Measurements from ENCODE around the gene TBCD.

The TBCD gene

DNA sequence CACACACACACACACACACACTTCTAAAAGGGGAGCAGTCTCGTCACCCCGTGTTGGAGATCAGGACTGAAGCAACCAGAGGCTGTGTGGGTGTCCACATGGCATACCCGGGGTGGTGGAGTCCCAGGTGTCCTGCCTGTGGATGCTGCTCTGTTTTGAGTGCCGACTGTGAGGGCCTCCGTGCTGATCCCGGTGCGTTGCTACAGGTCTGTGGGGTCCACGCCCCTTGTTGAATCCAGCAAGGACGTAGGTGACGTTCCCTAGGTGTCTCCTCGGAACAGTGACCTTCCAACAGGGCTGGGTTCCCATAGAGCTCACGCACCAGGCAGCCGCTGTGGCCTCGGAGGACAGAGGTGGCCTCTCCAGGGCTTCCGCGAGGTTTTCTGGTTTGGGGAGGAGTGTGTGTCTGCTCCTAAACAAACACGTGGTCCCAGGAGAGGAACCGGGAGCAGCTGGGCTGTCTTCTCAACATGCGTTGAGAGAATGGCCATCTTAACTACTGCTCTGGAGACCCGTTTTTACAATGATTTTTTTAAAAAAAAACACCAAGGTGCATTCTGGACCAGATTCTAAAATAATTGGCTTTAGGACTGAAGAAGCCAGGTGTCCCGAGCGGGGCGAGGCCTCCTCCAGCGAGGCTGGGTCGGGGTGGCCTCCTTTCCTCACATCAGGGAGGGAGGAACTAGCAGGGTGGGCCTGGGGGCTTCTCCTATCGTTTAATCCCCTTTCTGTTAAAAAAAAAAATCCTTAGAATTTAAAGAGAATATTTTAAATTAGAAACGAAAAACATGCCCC lies 188.6 kb downstream of the TBCD start:
- H3K36me3 ChIP-seq (replicated peaks; ENCODE audit: low read depth, low read length), result peaks cover 42% of the 10 kb centered on the region

DNA sequence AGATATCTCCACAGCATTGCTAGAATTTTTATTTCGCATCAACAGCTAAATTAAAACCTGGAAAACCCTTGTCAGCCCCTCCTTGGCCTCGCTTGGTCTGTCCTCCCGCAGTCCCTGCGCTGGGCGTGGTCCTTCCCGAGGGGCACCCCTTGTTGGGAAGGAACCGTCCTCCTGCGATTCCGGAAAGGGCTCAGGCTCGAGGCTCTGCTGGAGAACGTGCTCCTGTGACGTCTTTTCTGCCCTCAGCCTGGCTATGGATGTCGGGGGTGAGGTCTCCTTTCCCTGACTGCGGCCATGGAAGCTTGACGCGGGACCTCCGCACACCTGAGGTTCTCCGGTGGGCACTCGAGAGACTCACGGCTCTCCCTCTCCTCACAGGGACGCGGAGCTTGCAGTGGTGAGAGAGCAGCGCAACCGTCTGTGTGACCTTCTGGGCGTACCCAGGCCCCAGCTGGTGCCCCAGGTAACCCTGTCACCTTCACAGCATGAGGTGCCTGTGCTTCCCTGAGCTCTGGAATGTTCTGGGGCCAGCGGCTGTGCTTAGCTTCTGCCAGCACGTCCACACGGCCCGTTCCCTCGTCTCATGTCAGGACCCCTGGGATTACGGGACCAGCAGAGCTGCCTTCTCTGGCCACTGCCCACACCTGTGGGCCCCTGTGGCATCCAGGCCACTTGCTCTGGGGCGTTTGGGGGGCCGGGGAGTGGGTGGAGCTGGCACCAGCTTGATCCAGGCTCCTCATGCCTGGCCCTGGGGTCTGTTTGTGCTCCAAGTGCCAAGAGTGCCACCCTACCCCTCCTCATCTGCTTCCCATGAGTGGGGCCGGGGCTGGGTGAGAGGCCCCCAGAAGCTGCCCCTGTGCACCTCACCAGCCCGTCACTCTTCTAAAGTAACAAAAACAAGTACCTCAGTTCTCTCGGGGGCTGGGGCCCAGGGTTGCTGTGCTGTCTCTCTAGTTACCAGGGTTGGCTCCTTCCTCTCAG lies 189.4 kb downstream of the TBCD start:
- Histone ChIP-seq H3K27ac (ENCODE audit: low read length) (no peak overlapping the region), H3K9me3 (ENCODE audit: insufficient read depth, low read length) (peaks cover 19% of the 10 kb centered on the region; the same call in 1 of the 2 replicates), H3K4me1 (ENCODE audit: low read length) (no peaks in the 10 kb centered on the region), H3K36me3 (replicated peaks; ENCODE audit: low read depth, low read length) (peaks cover 50% of the 10 kb centered on the region), H3K79me2 (ENCODE audit: low read length) (no peaks in the 10 kb centered on the region), H3K4me2 (ENCODE audit: low read length) (no peak overlapping the region), H3K9ac (ENCODE audit: low read length) (no peak overlapping the region), H4K20me1 (ENCODE audit: insufficient read depth, low read length) (no peaks in the 10 kb centered on the region), H3K27me3 (ENCODE audit: low read depth, low read length) (no peaks in the 10 kb centered on the region), H2AFZ (ENCODE audit: low read depth, low read length) (no peak overlapping the region), H3K4me3 (ENCODE audit: low read length) (no peak overlapping the region)
- TF ChIP-seq, protein P1, sequence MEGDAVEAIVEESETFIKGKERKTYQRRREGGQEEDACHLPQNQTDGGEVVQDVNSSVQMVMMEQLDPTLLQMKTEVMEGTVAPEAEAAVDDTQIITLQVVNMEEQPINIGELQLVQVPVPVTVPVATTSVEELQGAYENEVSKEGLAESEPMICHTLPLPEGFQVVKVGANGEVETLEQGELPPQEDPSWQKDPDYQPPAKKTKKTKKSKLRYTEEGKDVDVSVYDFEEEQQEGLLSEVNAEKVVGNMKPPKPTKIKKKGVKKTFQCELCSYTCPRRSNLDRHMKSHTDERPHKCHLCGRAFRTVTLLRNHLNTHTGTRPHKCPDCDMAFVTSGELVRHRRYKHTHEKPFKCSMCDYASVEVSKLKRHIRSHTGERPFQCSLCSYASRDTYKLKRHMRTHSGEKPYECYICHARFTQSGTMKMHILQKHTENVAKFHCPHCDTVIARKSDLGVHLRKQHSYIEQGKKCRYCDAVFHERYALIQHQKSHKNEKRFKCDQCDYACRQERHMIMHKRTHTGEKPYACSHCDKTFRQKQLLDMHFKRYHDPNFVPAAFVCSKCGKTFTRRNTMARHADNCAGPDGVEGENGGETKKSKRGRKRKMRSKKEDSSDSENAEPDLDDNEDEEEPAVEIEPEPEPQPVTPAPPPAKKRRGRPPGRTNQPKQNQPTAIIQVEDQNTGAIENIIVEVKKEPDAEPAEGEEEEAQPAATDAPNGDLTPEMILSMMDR (IDR thresholded peaks at IDR 0.05; ENCODE audit: low read depth, low read length), result no peak
- TF ChIP-seq EZH2phosphoT487 (IDR thresholded peaks at IDR 0.05; ENCODE audit: low read depth), result no peak

More for the DNA sequence above, 188.6 kb downstream of the TBCD start:
- Histone ChIP-seq H4K20me1 (ENCODE audit: insufficient read depth, low read length) (no peaks in the 10 kb centered on the region), H3K4me2 (ENCODE audit: low read length) (no peak overlapping the region), H3K9me3 (ENCODE audit: insufficient read depth, low read length) (peaks cover 13% of the 10 kb centered on the region; the same call in 1 of the 2 replicates), H3K9ac (ENCODE audit: low read length) (no peak overlapping the region), H3K27ac (ENCODE audit: low read length) (no peak overlapping the region), H3K27me3 (ENCODE audit: low read depth, low read length) (no peaks in the 10 kb centered on the region), H3K79me2 (ENCODE audit: low read length) (no peaks in the 10 kb centered on the region), H3K4me3 (ENCODE audit: low read length) (no peak overlapping the region), H2AFZ (ENCODE audit: low read depth, low read length) (no peak overlapping the region), H3K4me1 (ENCODE audit: low read length) (no peaks in the 10 kb centered on the region)
- TF ChIP-seq, protein P1 (IDR thresholded peaks at IDR 0.05; ENCODE audit: low read depth, low read length), result no peak
- TF ChIP-seq EZH2phosphoT487 (IDR thresholded peaks at IDR 0.05; ENCODE audit: low read depth), result no peak

DNA sequence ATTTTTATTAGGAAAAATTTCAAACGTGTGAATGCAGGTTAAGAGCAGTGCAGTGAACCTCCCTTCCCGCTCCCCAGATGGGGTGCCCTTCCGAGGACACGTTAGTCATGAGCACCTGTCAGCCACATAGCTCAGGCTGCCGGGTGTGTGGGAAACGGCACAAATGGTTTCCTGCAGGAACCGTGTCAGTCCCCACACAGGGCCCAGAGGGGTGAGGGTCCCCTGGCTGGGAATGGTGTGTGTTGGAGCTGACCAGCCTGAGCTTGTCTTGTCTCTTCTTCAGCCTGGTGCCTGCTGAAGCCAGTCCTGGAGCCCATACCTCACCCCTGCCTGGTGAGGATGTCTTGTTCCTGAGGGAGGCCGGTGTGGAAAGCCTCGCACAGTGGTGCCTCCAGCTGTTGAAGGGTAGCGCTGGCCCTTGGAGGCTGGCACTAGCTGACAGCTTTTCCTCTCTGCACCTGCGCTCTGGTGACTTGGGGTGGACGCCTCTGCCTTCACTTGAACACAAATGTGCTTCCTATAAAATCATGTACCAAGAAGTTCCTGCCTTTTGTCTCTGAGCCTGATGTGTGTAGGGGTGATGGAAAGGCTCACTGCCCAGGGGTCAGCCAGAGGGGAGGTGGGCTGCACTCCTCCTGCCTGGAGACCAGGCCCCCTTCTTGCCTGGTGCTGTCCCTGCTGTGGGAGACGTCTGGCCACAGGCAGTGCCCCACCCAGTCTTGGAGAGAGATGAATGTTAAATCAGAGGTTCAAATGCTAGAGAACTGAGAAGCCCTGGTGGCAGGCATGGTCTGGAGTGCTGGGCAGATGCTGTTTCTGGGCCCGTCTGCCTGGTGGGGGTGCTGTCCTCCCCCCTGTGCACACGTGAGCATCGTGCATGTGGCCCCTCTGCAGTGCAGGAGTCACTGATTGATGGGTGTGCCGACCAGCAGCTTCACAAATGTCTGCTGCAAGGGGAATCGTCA lies 190.6 kb downstream of the TBCD start:
- Histone ChIP-seq H3K27ac (ENCODE audit: low read length) (no peak overlapping the region), H3K36me3 (replicated peaks; ENCODE audit: low read depth, low read length) (peaks cover 54% of the 10 kb centered on the region), H3K79me2 (ENCODE audit: low read length) (no peaks in the 10 kb centered on the region), H3K4me3 (ENCODE audit: low read length) (no peak overlapping the region), H3K4me1 (ENCODE audit: low read length) (no peaks in the 10 kb centered on the region), H3K9ac (ENCODE audit: low read length) (no peak overlapping the region), H4K20me1 (ENCODE audit: insufficient read depth, low read length) (no peaks in the 10 kb centered on the region), H3K9me3 (ENCODE audit: insufficient read depth, low read length) (peaks cover 19% of the 10 kb centered on the region; the same call in 1 of the 2 replicates), H3K4me2 (ENCODE audit: low read length) (no peak overlapping the region), H3K27me3 (ENCODE audit: low read depth, low read length) (no peaks in the 10 kb centered on the region), H2AFZ (ENCODE audit: low read depth, low read length) (no peak overlapping the region)
- TF ChIP-seq, protein P1 (IDR thresholded peaks at IDR 0.05; ENCODE audit: low read depth, low read length), result no peak
- TF ChIP-seq EZH2phosphoT487 (IDR thresholded peaks at IDR 0.05; ENCODE audit: low read depth), result no peak

Data from OCI-LY3 (cell line).